ENCODE results near the gene APBA1.

- TF ChIP-seq USF2 (IDR thresholded peaks at IDR 0.05; ENCODE audit: borderline replicate concordance, low read depth, low read length) (no peak), TCF12 (IDR thresholded peaks at IDR 0.05) (no peak), RAD21 (IDR thresholded peaks at IDR 0.05; ENCODE audit: low read length) (no peak), EP300 (IDR thresholded peaks at IDR 0.05; ENCODE audit: borderline replicate concordance in 1 of 2, low read depth in 1 of 2, low read length in 1 of 2) (no peak), MAX (IDR thresholded peaks at IDR 0.05; ENCODE audit: low read depth) (no peak), CTCF (IDR thresholded peaks at IDR 0.05) (no peak), NRF1 (IDR thresholded peaks at IDR 0.05; ENCODE audit: low read depth, low read length) (no peak)
Observed at GRCh38 chr9:69677931-69678330, 5.8 kb upstream of the APBA1 start.
